Neural progenitor cell (in vitro differentiated cells): ENCODE measurements around the gene LIN9.

Experiments
- CTCF ChIP-seq: fragments of 200-600 bp; sonication (generic); IDR thresholded peaks from 2 replicates; pipeline ENCODE4 v1.5.1; 2017; ENCODE audit warnings: antibody characterized with exemption, mild to moderate bottlenecking
- EZH2 ChIP-seq: fragments of 200-600 bp; sonication (generic); IDR thresholded peaks from 2 replicates; pipeline ENCODE4 v1.6.1; 2017; ENCODE audit warnings: antibody characterized with exemption, mild to moderate bottlenecking, moderate library complexity

GRCh38 chr1:226233806-226234205, 75.2 kb downstream of the LIN9 start:
- TF ChIP-seq CTCF (no peak), EZH2 (no peak)
